ENCODE results near the gene PLCH2.

Gene PLCH2

GRCh38 chr1:2516124-2516523 lies 40.0 kb downstream of the PLCH2 start:
- no peak for DNase-seq

- no peak for DNase-seq
Observed at GRCh38 chr1:2516946-2517345, 40.9 kb downstream of the PLCH2 start.

GRCh38 chr1:2517966-2518365 lies 41.9 kb downstream of the PLCH2 start:
- DNase-seq: no peak

DNA sequence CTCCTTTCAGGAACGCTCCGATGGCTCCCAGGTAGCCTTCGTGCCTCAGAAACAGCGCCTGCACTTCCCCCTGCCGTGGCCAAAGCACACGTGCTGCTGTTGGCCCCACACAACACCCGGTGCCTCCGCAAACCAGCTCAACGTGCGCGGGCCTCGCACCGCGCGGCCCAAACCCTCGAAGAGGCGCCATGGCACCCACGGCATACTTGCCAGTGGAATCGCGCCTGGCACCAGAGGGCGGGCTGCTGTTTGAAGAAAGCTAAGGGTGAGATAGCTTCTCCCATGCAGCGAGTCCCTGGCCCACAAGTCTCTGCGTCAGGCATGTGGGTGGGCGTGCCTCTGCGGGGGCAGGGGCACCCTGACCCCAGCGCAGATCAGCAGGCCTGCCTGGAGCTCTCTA lies 42.4 kb downstream of the PLCH2 start:
- no peak for DNase-seq

DNA sequence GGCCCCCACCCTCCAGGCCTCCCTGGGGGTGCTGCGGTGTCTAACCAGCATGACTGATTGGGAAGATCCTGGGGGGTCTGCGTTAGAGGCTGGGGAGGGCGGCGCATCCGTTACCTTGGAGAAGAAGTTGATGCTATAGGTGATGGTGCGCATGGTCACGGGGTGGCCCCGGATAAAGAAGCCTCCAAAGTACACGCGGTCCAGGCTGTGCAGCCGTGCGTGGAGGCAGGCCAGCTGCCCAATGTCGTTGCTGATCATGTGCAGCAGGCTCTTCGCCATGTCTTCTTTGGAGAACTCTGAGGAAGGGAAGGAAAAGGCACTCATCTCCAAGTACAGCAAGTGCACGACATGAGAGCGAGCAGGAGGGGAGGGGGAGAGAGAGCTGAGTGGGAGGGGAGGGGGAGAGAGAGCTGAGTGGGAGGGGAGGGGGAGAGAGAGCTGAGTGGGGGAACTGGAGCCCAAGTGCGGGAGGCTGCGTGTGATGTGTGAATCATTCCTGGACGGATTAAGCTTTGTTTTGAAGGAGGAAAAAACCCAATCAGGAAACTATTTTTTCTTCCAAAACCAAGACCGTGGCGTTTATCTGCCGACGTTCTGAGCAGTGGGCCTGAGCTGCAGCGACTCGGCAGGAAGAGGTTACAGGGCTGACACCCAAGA lies 43.1 kb downstream of the PLCH2 start:
- DNase-seq: no peak

- no peak for DNase-seq
Observed at GRCh38 chr1:2519729-2520128, 43.6 kb downstream of the PLCH2 start.

- no peak for DNase-seq
Observed at GRCh38 chr1:2520206-2520605, 44.1 kb downstream of the PLCH2 start.

GRCh38 chr1:2520806-2521205 lies 44.7 kb downstream of the PLCH2 start:
- DNase-seq: no peak

DNA sequence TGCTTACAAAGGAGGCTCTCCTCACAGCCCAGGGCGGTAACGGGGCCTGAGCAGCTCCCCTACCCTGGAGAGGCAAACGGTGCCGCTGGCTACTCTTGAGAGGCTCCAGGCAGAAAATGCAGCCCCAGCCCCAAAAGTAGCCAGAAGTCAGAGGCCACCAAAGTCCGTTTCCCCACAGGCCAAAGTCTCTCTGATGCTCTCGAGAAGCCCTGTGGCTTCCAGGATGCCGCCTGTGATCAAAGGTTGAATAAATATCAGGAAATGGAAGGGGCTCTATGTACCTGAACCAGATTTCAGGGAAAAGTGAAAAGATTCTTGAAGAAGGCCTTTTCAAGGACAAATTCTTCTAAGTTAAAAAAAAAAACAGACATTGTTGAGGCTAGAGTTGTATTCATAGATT lies 46.1 kb downstream of the PLCH2 start:
- no peak for DNase-seq

GRCh38 chr1:2523191-2523890 lies 47.3 kb downstream of the PLCH2 start:
- no peak for DNase-seq

- peak; percentile 64 for DNase-seq
Observed at GRCh38 chr1:2523891-2524609, 48.0 kb downstream of the PLCH2 start.

DNA sequence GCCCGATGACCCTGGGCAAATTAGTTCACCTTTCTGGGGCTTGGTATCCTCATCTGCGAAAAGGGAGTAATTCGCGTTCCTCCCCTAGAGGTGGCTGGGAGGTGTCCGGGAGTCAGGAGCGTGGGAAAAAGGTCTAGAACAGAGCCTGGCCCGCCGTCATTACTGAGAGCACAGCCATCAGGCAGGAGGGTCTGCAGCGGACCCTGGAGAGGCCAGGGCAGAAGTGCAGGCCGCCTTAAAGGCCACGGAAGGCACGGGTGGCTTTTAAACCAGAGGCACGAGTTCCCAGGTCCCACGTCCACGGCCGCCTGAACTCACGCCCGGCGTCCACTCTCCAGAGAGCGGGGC lies 49.5 kb downstream of the PLCH2 start:
- no peak for DNase-seq

GRCh38 chr1:2525920-2526823 lies 50.1 kb downstream of the PLCH2 start, which contains the start of gene PANK4:
PANK4 (minus strand) TSS chr1:2526596; CDS start chr1:2526587, 9 bp downstream.
- peak; percentile 90 for DNase-seq

- DNase-seq: no peak
Observed at GRCh38 chr1:2526824-2527555, 50.9 kb downstream of the PLCH2 start.

DNA sequence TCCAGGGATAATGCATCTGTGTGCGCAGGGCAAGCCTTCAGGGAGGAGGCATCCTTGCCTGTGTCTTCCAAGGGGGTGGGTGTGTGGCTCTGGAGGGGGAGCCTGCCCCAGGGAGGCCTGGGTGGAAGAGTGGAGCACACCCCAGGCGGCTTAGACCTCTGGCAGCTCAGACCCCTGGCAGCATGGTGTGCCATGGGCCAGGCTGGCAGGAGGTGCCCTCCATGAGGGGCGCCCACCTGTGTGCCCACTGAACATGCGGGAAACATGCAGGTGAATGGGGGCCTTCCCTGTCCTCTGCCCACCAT lies 51.4 kb downstream of the PLCH2 start:
- DNase-seq: no peak

- no peak for DNase-seq
Observed at GRCh38 chr1:2528016-2528415, 51.9 kb downstream of the PLCH2 start.

- DNase-seq: no peak
Observed at GRCh38 chr1:2528611-2528965, 52.5 kb downstream of the PLCH2 start.

DNA sequence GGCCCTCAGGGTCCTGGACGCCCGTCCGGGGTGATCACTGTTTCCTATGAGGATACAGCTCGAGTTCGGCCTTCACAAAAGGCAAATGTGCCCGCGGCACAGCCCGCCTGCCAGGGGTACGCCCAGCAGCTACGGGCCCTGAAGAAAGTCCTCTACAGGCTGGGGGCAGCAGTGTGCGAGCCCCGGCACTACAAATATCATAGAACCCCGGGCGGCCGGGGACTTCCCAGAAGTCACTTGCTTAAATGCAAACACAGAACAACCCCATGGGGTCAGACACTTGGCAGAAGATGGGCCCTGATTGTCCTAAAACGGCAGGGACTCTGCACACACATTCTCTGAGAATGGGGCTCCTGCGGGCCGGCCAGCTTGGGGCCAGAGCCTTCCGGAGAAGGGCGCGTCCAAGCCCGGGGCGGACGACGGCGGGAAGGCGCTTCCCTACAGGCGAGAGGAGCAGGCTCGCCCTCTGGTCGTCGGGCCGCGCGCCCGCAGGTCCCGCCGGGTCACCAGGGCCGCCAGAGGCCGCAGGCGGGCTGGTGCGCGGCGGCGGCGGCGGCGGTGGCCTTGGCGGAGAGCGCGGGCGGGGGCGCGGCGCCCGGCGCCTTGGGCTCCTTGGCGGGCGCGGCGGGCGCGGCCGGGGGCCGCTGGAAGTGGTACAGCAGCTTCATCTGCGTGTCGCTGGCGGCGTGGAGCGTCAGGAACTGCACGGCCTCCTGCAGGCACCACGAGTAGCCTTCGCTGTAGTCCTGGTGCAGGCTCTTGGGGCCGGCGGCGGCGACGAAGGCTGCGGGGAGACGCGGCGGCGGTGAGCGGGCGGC lies 53.1 kb downstream of the PLCH2 start:
- DNase-seq: peak; percentile 68

DNA sequence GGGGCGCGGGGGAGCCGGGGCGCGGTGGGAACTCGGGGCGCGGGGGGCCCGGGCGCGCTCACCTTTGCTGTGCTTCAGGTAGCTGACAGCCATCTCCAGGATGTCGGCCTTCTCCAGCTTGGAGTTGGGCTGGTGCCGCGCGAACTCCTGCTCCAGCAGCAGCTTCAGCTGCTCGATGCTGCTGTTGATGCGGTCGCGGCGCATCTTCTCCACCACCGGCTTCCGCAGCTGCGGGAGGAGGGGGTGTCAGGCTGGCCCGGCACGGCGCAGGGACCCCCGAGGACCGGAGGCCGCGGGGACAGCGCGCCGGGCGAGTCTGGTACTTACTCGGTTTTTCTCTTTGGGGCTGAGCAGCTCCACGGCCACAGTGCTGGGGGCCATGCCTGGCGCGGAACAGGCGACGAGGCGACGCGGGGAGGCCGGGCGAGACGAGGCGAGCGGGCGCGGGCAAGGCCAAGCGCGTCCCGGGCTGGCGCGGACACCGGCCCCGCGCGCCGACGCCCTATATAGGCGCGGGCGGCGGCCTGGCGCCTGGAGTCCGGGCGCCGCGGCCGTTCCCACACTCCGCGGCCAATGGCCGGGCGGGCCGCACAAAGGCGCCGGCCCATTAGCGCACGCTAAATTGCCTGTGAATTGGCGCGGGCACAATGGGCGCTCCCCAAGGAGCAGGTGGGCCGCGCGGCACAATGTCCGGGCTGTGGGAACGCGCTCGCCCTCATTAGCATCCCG lies 53.9 kb downstream of the PLCH2 start, which contains the start of gene HES5:
Gene HES5 (minus strand): TSS at position 480 of the 729 bp plus-strand sequence. CDS start 99 bp downstream, at position 381.
- peak; percentile 11 for DNase-seq

DNA sequence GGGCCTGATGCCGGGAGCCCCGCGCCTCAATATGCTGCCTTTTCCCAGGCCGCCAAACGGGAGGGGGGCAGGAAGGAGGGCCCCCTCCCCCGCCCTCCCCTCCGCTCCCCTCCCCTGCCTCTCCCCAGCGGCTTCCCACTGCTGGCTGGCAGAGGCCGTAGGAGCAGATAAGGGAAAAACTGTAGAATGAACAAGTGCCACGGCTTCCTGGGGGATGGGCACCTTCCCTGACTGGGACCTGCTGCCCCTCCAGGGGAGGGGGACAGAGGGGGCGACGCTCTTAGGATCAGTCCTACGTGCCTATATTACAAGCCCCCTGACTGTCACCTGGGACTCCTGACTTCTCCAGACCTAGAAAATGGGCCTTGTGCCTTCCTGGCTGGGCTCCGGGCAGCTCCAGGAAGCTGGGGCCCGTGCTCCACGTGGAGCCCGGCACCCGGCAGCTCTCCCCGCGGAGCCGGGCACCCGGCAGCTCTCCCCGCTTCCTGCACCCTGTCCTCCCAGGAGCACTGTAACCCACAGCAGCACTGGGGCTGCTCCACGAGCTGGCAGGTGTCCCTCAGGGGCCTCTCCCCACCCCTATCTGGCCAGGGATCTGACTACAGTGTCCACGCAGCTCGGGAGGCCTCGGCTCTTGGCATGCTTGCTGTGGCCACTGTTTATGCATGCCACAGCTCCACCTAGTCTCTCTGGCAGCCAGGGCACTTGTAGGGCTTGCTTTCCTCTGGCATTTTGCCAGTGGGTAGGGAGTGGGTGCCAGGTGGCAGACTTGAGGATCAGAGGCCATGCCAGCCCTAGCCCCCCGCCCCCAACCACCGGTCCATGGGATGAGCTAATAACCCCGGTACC lies 54.6 kb downstream of the PLCH2 start:
- no peak for DNase-seq

Measured in CD4-positive, alpha-beta T cell treated with Interleukin-12 subunit alpha and Interleukin-12 subunit beta, for 1 hour (primary cell).